T-helper 17 cell (primary cell): ENCODE results near the gene NASP. TPM values are rescaled to one million over a fixed set of nuclear protein-coding genes. Genes with fewer than 3 reads are reported as not detected.

Source experiments
- ATAC-seq: fragments of 150-1000 bp; cut with Tn5 transposase; 2 replicates; pipeline ENCODE4 v1.10.0; 2021; ENCODE audit warnings: mild to moderate bottlenecking, moderate library complexity
- DNase-seq, 3 donors: peaks; one replicate each; pipeline versions ENCODE4 v3.0.0 to v3.0.0-alpha.2; 2020 to 2021
- H3K9me3 ChIP-seq: one replicate; pipeline ENCODE4 v1.7.0; 2013; ENCODE audit warnings: low read length, mild to moderate bottlenecking; ENCODE audit not compliant: control insufficient read depth, poor library complexity, severe bottlenecking
- H3K27ac Mint-ChIP-seq: one replicate; pipeline ENCODE4 v1.8.0; 2022; ENCODE audit warnings: mild to moderate bottlenecking, moderate library complexity, mixed read lengths
- H3K27me3 Mint-ChIP-seq: one replicate; pipeline ENCODE4 v1.8.0; 2022; ENCODE audit warnings: mixed read lengths
- H3K36me3 Mint-ChIP-seq: one replicate; pipeline ENCODE4 v1.8.0; 2022; ENCODE audit warnings: low read depth, mixed read lengths
- H3K4me1 Mint-ChIP-seq: one replicate; pipeline ENCODE4 v1.8.0; 2022; ENCODE audit warnings: mild to moderate bottlenecking, mixed read lengths
- H3K4me3 Mint-ChIP-seq: one replicate; pipeline ENCODE4 v1.8.0; 2022; ENCODE audit warnings: mild to moderate bottlenecking, moderate library complexity, mixed read lengths
- total RNA-seq, 4 donors: library from RNA in 2 of 4; stranded (reverse) in 2 of 4; gene quantifications; one replicate each; pipeline ENCODE4 v1.2.3 and lab custom pipeline; 2022 to 2026

The NASP gene
- total RNA-seq, 2 donors from 2014 or later = 139 to 148 TPM

- DNase-seq = no peak
- no peak overlapping the region for H3K4me3 Mint-ChIP-seq
- ATAC-seq = no peak
Measured at GRCh38 chr1:45552331-45552730, 31.5 kb upstream of the NASP start.

GRCh38 chr1:45554198-45554597 lies 29.6 kb upstream of the NASP start:
- Mint-ChIP-seq H3K27me3 (no peaks in the 10 kb centered on the region), H3K36me3 (peaks cover 3% of the 10 kb centered on the region), H3K27ac (no peak overlapping the region), H3K4me1 (peaks cover 19% of the 10 kb centered on the region), H3K4me3 (no peak overlapping the region)
- DNase-seq = no peak
- ATAC-seq = no peak
- H3K9me3 ChIP-seq = no peaks in the 10 kb centered on the region

More at GRCh38 chr1:45552331-45552730, 31.5 kb upstream of the NASP start:
- peaks cover 3% of the 10 kb centered on the region for H3K36me3 Mint-ChIP-seq
- H3K27ac Mint-ChIP-seq = peak overlapping the region; percentile 73
- no peaks in the 10 kb centered on the region for H3K27me3 Mint-ChIP-seq
- H3K9me3 ChIP-seq = no peaks in the 10 kb centered on the region
- peaks cover 18% of the 10 kb centered on the region for H3K4me1 Mint-ChIP-seq

GRCh38 chr1:45557422-45557944 lies 26.4 kb upstream of the NASP start:
- Mint-ChIP-seq H3K27me3 (no peaks in the 10 kb centered on the region), H3K36me3 (peaks cover 1% of the 10 kb centered on the region), H3K4me3 (no peak overlapping the region), H3K4me1 (peaks cover 4% of the 10 kb centered on the region), H3K27ac (no peak overlapping the region)
- no peaks in the 10 kb centered on the region for H3K9me3 ChIP-seq
- no peak for ATAC-seq
- no peak for DNase-seq

GRCh38 chr1:45563843-45564242 lies 20.0 kb upstream of the NASP start:
- Mint-ChIP-seq H3K36me3 (peaks cover 10% of the 10 kb centered on the region), H3K4me3 (no peak overlapping the region), H3K4me1 (peaks cover 5% of the 10 kb centered on the region), H3K27me3 (no peaks in the 10 kb centered on the region), H3K27ac (no peak overlapping the region)
- DNase-seq (no peak), ATAC-seq (no peak)
- H3K9me3 ChIP-seq = no peaks in the 10 kb centered on the region

- DNase-seq = no peak
- Mint-ChIP-seq H3K4me1 (peaks cover 5% of the 10 kb centered on the region), H3K27me3 (no peaks in the 10 kb centered on the region), H3K27ac (no peak overlapping the region), H3K36me3 (peaks cover 10% of the 10 kb centered on the region), H3K4me3 (no peak overlapping the region)
- no peak for ATAC-seq
- no peaks in the 10 kb centered on the region for H3K9me3 ChIP-seq
Measured at GRCh38 chr1:45566722-45567121, 17.1 kb upstream of the NASP start.

GRCh38 chr1:45567911-45568310 lies 15.9 kb upstream of the NASP start:
- Mint-ChIP-seq H3K4me1 (peaks cover 5% of the 10 kb centered on the region), H3K36me3 (peaks cover 10% of the 10 kb centered on the region), H3K27ac (peak overlapping the region; percentile 67), H3K27me3 (no peaks in the 10 kb centered on the region), H3K4me3 (peak overlapping the region; percentile 31)
- no peaks in the 10 kb centered on the region for H3K9me3 ChIP-seq
- ATAC-seq (no peak), DNase-seq (no peak)

- no peaks in the 10 kb centered on the region for H3K9me3 ChIP-seq
- DNase-seq (no peak), ATAC-seq (no peak)
- Mint-ChIP-seq H3K36me3 (peaks cover 10% of the 10 kb centered on the region), H3K4me1 (peaks cover 5% of the 10 kb centered on the region), H3K27me3 (no peaks in the 10 kb centered on the region), H3K4me3 (no peak overlapping the region), H3K27ac (peak overlapping the region; percentile 67)
Measured at GRCh38 chr1:45568421-45568820, 15.4 kb upstream of the NASP start.

GRCh38 chr1:45569571-45569961 lies 14.3 kb upstream of the NASP start:
- H3K9me3 ChIP-seq = no peaks in the 10 kb centered on the region
- H3K4me3 Mint-ChIP-seq = no peak overlapping the region
- no peak for DNase-seq
- H3K36me3 Mint-ChIP-seq = peaks cover 7% of the 10 kb centered on the region
- no peak overlapping the region for H3K27ac Mint-ChIP-seq
- ATAC-seq = no peak
- no peaks in the 10 kb centered on the region for H3K27me3 Mint-ChIP-seq
- peaks cover 2% of the 10 kb centered on the region for H3K4me1 Mint-ChIP-seq

GRCh38 chr1:45569962-45570581 lies 13.8 kb upstream of the NASP start:
- DNase-seq = peak; percentile 29 to 59 (median 51)
- Mint-ChIP-seq H3K27ac (peak overlapping the region; percentile 54), H3K36me3 (peaks cover 7% of the 10 kb centered on the region), H3K4me1 (peaks cover 2% of the 10 kb centered on the region), H3K4me3 (no peak overlapping the region), H3K27me3 (no peaks in the 10 kb centered on the region)
- H3K9me3 ChIP-seq = no peaks in the 10 kb centered on the region
- ATAC-seq = peak; percentile 99

- H3K27me3 Mint-ChIP-seq = no peaks in the 10 kb centered on the region
- DNase-seq (no peak), ATAC-seq (no peak)
- H3K36me3 Mint-ChIP-seq = peaks cover 7% of the 10 kb centered on the region
- no peaks in the 10 kb centered on the region for H3K9me3 ChIP-seq
- peaks cover 2% of the 10 kb centered on the region for H3K4me1 Mint-ChIP-seq
- peak overlapping the region; percentile 54 for H3K27ac Mint-ChIP-seq
- no peak overlapping the region for H3K4me3 Mint-ChIP-seq
Measured at GRCh38 chr1:45570631-45571030, 13.2 kb upstream of the NASP start.

GRCh38 chr1:45573231-45573804 lies 10.5 kb upstream of the NASP start:
- ATAC-seq = no peak
- DNase-seq = no peak
- no peaks in the 10 kb centered on the region for H3K36me3 Mint-ChIP-seq
- no peaks in the 10 kb centered on the region for H3K9me3 ChIP-seq
- H3K27ac Mint-ChIP-seq = no peak overlapping the region
- no peak overlapping the region for H3K4me3 Mint-ChIP-seq
- peaks cover 4% of the 10 kb centered on the region for H3K4me1 Mint-ChIP-seq
- H3K27me3 Mint-ChIP-seq = no peaks in the 10 kb centered on the region

GRCh38 chr1:45574105-45574626 lies 9.7 kb upstream of the NASP start:
- peaks cover 4% of the 10 kb centered on the region for H3K4me1 Mint-ChIP-seq
- H3K27me3 Mint-ChIP-seq = no peaks in the 10 kb centered on the region
- ATAC-seq (no peak), DNase-seq (no peak)
- no peaks in the 10 kb centered on the region for H3K9me3 ChIP-seq
- H3K36me3 Mint-ChIP-seq = no peaks in the 10 kb centered on the region
- no peak overlapping the region for H3K27ac Mint-ChIP-seq
- no peak overlapping the region for H3K4me3 Mint-ChIP-seq

- H3K4me3 Mint-ChIP-seq = peak overlapping the region; percentile 99
- H3K27ac Mint-ChIP-seq = peak overlapping the region; percentile 99
- H3K9me3 ChIP-seq = no peaks in the 10 kb centered on the region
- peaks cover 2% of the 10 kb centered on the region for H3K36me3 Mint-ChIP-seq
- peaks cover 32% of the 10 kb centered on the region for H3K4me1 Mint-ChIP-seq
- H3K27me3 Mint-ChIP-seq = no peaks in the 10 kb centered on the region
- DNase-seq (peak; percentile 86 to 93 (median 88)), ATAC-seq (peak; percentile 77)
Measured at GRCh38 chr1:45583264-45583665, 576 bp upstream of the NASP start.
